Upper lobe of right lung (tissue), 1 donor: ENCODE results near the gene MCM7. TPM values are rescaled to one million over a fixed set of nuclear protein-coding genes. Genes with fewer than 3 reads are reported as not detected.

Experiments used
- ATAC-seq: fragments of 200-7000 bp; cut with Tn5 transposase; one replicate; pipeline ENCODE4 v1.9.1; 2020; ENCODE audit warnings: mild to moderate bottlenecking, moderate library complexity
- DNase-seq: peaks from one replicate; pipeline ENCODE4 v3.0.0-alpha.2; 2020
- H3K27ac ChIP-seq: fragments of 200-600 bp; one replicate; pipeline ENCODE4 v1.8.0; 2022
- H3K27me3 ChIP-seq: fragments of 200-600 bp; one replicate; pipeline ENCODE4 v1.8.0; 2022; ENCODE audit warnings: mild to moderate bottlenecking
- H3K36me3 ChIP-seq: fragments of 200-600 bp; one replicate; pipeline ENCODE4 v1.8.0; 2022
- H3K4me1 ChIP-seq: fragments of 200-600 bp; one replicate; pipeline ENCODE4 v1.8.0; 2022
- H3K4me3 ChIP-seq: fragments of 200-600 bp; one replicate; pipeline ENCODE4 v1.8.0; 2022; ENCODE audit warnings: mild to moderate bottlenecking
- H3K9me3 ChIP-seq: fragments of 200-600 bp; one replicate; pipeline ENCODE4 v1.8.0; 2022
- intact Hi-C: fragments of 100-400 bp; cut with DNase I; formaldehyde crosslinking; loops from one replicate; pipeline ENCODE4 v1.11.0; 2022
- total RNA-seq: library from RNA; stranded (reverse); fragmentation: NEBNext Ultra II Directional; extraction: Animal tissue kit (Norgen Biotek cat#: 25700); gene quantifications from one replicate; pipeline ENCODE4 v1.2.1, GENCODE V29; 2021
- TF ChIP-seq, protein P1 (sequence below): fragments of 200-600 bp; IDR thresholded peaks from one replicate; pipeline ENCODE4 v1.8.0; 2022; ENCODE audit warnings: antibody characterized with exemption
- donor health status: DM: no; HTN: yes; CAD: no; lungs with severe emphysema.

The MCM7 gene
- total RNA-seq, 1 donor from 2014 or later = 48.7 TPM

GRCh38 chr7:100088095-100088620 is 13.0 kb downstream of the MCM7 start:
- no peaks in the 10 kb centered on the region for H3K27me3 ChIP-seq
- intact Hi-C loops = no loop called here
- H3K4me1 ChIP-seq = peaks cover 13% of the 10 kb centered on the region
- H3K27ac ChIP-seq = peak overlapping the region; percentile 94
- no peaks in the 10 kb centered on the region for H3K9me3 ChIP-seq
- TF ChIP-seq, protein P1, sequence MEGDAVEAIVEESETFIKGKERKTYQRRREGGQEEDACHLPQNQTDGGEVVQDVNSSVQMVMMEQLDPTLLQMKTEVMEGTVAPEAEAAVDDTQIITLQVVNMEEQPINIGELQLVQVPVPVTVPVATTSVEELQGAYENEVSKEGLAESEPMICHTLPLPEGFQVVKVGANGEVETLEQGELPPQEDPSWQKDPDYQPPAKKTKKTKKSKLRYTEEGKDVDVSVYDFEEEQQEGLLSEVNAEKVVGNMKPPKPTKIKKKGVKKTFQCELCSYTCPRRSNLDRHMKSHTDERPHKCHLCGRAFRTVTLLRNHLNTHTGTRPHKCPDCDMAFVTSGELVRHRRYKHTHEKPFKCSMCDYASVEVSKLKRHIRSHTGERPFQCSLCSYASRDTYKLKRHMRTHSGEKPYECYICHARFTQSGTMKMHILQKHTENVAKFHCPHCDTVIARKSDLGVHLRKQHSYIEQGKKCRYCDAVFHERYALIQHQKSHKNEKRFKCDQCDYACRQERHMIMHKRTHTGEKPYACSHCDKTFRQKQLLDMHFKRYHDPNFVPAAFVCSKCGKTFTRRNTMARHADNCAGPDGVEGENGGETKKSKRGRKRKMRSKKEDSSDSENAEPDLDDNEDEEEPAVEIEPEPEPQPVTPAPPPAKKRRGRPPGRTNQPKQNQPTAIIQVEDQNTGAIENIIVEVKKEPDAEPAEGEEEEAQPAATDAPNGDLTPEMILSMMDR = no peak
- H3K4me3 ChIP-seq = peak overlapping the region; percentile 88
- DNase-seq = no peak
- peaks cover 31% of the 10 kb centered on the region for H3K36me3 ChIP-seq
- no peak for ATAC-seq

DNA sequence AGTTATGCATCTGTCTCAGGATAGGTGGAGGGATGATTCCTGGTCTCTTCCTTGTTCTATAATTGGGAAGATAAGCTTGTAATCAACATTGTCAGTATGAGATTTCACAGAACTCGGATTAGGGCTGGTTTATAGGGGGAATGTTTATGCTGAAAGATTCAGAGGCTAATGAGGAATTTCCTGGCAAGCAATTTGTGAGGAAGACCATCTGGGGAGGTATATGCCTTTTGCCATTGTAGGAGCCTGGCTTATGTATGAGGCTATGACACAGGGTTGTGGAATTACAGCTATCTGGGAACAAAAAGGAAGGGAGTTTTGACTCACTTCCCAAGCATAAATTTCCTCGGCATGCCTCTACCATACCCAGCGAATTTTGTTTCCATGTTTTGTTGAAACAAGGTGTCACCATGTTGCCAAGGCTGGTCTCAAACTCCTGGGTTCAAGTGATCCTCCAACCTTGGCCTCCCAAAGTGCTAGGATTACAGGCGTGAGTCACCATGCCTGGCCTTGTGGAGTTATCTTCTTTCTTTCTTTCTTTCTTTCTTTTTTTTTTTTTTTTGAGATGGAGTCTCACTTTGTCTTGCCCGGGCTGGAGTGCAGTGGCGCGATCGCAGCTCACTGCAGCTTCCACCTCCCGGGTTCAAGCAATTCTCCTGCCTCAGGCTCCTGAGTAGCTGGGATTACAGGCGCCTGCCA is 14.0 kb downstream of the MCM7 start:
- TF ChIP-seq, protein P1 = no peak
- intact Hi-C loops = no loop called here
- DNase-seq (no peak), ATAC-seq (no peak)
- Histone ChIP-seq H3K9me3 (no peaks in the 10 kb centered on the region), H3K4me3 (no peak overlapping the region), H3K4me1 (peaks cover 20% of the 10 kb centered on the region), H3K27me3 (no peaks in the 10 kb centered on the region), H3K36me3 (peaks cover 22% of the 10 kb centered on the region), H3K27ac (no peak overlapping the region)

GRCh38 chr7:100085515-100085914 is 15.7 kb downstream of the MCM7 start:
- Histone ChIP-seq H3K27me3 (no peaks in the 10 kb centered on the region), H3K4me3 (no peak overlapping the region), H3K36me3 (peaks cover 5% of the 10 kb centered on the region), H3K4me1 (peaks cover 23% of the 10 kb centered on the region), H3K27ac (no peak overlapping the region), H3K9me3 (no peaks in the 10 kb centered on the region)
- TF ChIP-seq, protein P1 = no peak
- intact Hi-C loops = no loop called here
- ATAC-seq = no peak
- DNase-seq = no peak

GRCh38 chr7:100082978-100083377 is 18.2 kb downstream of the MCM7 start:
- H3K4me1 ChIP-seq = peaks cover 17% of the 10 kb centered on the region
- TF ChIP-seq, protein P1 = no peak
- H3K27me3 ChIP-seq = no peaks in the 10 kb centered on the region
- intact Hi-C loops = no loop called here
- DNase-seq (no peak), ATAC-seq (no peak)
- no peaks in the 10 kb centered on the region for H3K9me3 ChIP-seq
- H3K27ac ChIP-seq = peak overlapping the region; percentile 17
- H3K4me3 ChIP-seq = no peak overlapping the region
- H3K36me3 ChIP-seq = peaks cover 17% of the 10 kb centered on the region

DNA sequence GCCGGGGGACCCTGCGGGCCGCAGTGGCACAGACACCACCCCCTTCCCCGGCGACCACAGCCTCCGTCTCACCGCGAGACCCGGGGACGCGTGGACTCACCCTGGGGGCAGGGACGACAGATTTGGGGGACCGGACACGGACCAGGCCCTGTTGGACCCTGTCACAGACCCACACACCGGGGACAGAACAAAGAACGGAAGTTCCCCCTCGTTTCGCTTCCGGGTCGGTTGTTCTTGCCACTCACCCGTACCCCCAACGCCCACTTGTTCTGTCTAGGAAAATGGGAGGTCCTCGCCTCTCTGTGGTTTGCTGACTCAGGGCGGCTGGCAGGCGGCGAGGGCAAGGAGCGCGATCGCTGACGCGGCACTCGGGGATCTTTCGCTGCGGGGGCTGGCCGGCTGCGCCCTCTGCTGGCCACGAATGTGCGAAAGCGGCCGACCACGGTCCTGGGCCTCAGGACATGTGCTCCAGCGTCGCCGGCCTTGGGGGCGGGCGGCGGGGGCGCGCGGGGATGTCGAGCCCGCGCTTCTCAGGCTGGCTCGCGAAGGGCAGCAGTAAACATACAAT is 19.6 kb downstream of the MCM7 start, which contains the start of gene ZNF3:
ZNF3 (minus strand) TSS at position 189 of the 568 bp plus-strand sequence. CDS start 4,366 bp downstream, outside the sequence.
- Histone ChIP-seq H3K36me3 (peaks cover 31% of the 10 kb centered on the region), H3K27me3 (no peaks in the 10 kb centered on the region), H3K9me3 (no peaks in the 10 kb centered on the region), H3K4me3 (peak within 1 kb of the TSS; percentile 99), H3K27ac (peak within 1 kb of the TSS; percentile 94), H3K4me1 (peaks cover 15% of the 10 kb centered on the region)
- DNase-seq (peak; percentile 99), ATAC-seq (peak; percentile 98)
- intact Hi-C loops = no loop called here
- TF ChIP-seq, protein P1 = peak; percentile 93
